Neural crest cell (in vitro differentiated cells): ENCODE data around the gene NUAK1. TPM values are rescaled to one million over a fixed set of nuclear protein-coding genes. Genes with fewer than 3 reads are reported as not detected.

ENCODE experiments used
- DNase-seq: peaks from one replicate; pipeline ENCODE4 v3.0.0; 2021; ENCODE audit warnings: low read depth, mixed read lengths, low spot score
- H3K27ac Mint-ChIP-seq: one replicate; pipeline ENCODE4 v1.8.0; 2021; ENCODE audit warnings: mild to moderate bottlenecking, mixed read lengths; ENCODE audit not compliant: unreplicated experiment
- H3K27me3 Mint-ChIP-seq: 2 replicates; pipeline ENCODE4 v1.8.0; 2021; ENCODE audit warnings: low read depth, mild to moderate bottlenecking, mixed read lengths
- H3K36me3 Mint-ChIP-seq: 2 replicates; pipeline ENCODE4 v1.8.0; 2021; ENCODE audit warnings: low read depth, mild to moderate bottlenecking, mixed read lengths
- H3K4me1 Mint-ChIP-seq: 2 replicates; pipeline ENCODE4 v1.8.0; 2021; ENCODE audit warnings: mixed read lengths
- H3K4me3 Mint-ChIP-seq: one replicate; pipeline ENCODE4 v1.8.0; 2021; ENCODE audit warnings: mild to moderate bottlenecking, mixed read lengths
- H3K9me3 Mint-ChIP-seq: 2 replicates; pipeline ENCODE4 v1.8.0; 2021; ENCODE audit warnings: mixed read lengths
- CTCF ChIP-seq: fragments of 200-600 bp; sonication (generic); conservative IDR thresholded peaks from 2 replicates; pipeline ENCODE4 v1.5.0; 2021; ENCODE audit warnings: antibody characterized with exemption, mild to moderate bottlenecking
- total RNA-seq: library from RNA; stranded (reverse); gene quantifications from 2 replicates; pipeline ENCODE4 v1.2.1, GENCODE V29; 2021

The NUAK1 gene
- total RNA-seq, 1 donor from 2014 or later: 35.6 TPM

- no peak for DNase-seq
- H3K27me3 Mint-ChIP-seq: no peaks in the 10 kb centered on the region
- no peak overlapping the region for H3K4me3 Mint-ChIP-seq
- H3K4me1 Mint-ChIP-seq: peaks cover 31% of the 10 kb centered on the region
- no peaks in the 10 kb centered on the region for H3K36me3 Mint-ChIP-seq
- no peak for TF ChIP-seq CTCF
- H3K27ac Mint-ChIP-seq: no peak overlapping the region
- H3K9me3 Mint-ChIP-seq: peaks cover 2% of the 10 kb centered on the region
Measured at GRCh38 chr12:106027286-106027685, 111.5 kb downstream of the NUAK1 start.

- TF ChIP-seq CTCF: no peak
- Mint-ChIP-seq H3K27me3 (no peaks in the 10 kb centered on the region), H3K4me1 (peaks cover 52% of the 10 kb centered on the region), H3K9me3 (peaks cover 2% of the 10 kb centered on the region), H3K4me3 (no peak overlapping the region), H3K27ac (no peak overlapping the region), H3K36me3 (no peaks in the 10 kb centered on the region)
- no peak for DNase-seq
Measured at GRCh38 chr12:106025129-106025528, 113.6 kb downstream of the NUAK1 start.

- peaks cover 15% of the 10 kb centered on the region for H3K9me3 Mint-ChIP-seq
Measured at GRCh38 chr12:106023039-106023438, 115.7 kb downstream of the NUAK1 start.

GRCh38 chr12:106022568-106023012 lies 116.2 kb downstream of the NUAK1 start:
- H3K4me1 Mint-ChIP-seq: peaks cover 50% of the 10 kb centered on the region
- H3K27ac Mint-ChIP-seq: no peak overlapping the region
- DNase-seq: no peak

More at GRCh38 chr12:106023039-106023438, 115.7 kb downstream of the NUAK1 start:
- DNase-seq: no peak
- no peak overlapping the region for H3K4me3 Mint-ChIP-seq
- peaks cover 12% of the 10 kb centered on the region for H3K36me3 Mint-ChIP-seq
- peak overlapping the region; percentile 32 for H3K27ac Mint-ChIP-seq
- TF ChIP-seq CTCF: no peak
- peaks cover 54% of the 10 kb centered on the region for H3K4me1 Mint-ChIP-seq
- no peaks in the 10 kb centered on the region for H3K27me3 Mint-ChIP-seq

GRCh38 chr12:106021516-106021915 lies 117.2 kb downstream of the NUAK1 start:
- Mint-ChIP-seq H3K4me3 (no peak overlapping the region), H3K27me3 (no peaks in the 10 kb centered on the region), H3K9me3 (peaks cover 15% of the 10 kb centered on the region), H3K4me1 (peaks cover 40% of the 10 kb centered on the region), H3K27ac (no peak overlapping the region), H3K36me3 (peaks cover 12% of the 10 kb centered on the region)
- no peak for TF ChIP-seq CTCF
- no peak for DNase-seq

More at GRCh38 chr12:106022568-106023012, 116.2 kb downstream of the NUAK1 start:
- Mint-ChIP-seq H3K36me3 (peaks cover 12% of the 10 kb centered on the region), H3K27me3 (no peaks in the 10 kb centered on the region), H3K9me3 (peaks cover 15% of the 10 kb centered on the region), H3K4me3 (no peak overlapping the region)
- no peak for TF ChIP-seq CTCF

GRCh38 chr12:106020736-106021135 lies 118.0 kb downstream of the NUAK1 start:
- H3K9me3 Mint-ChIP-seq: peaks cover 15% of the 10 kb centered on the region
- no peak for TF ChIP-seq CTCF
- H3K27me3 Mint-ChIP-seq: no peaks in the 10 kb centered on the region
- H3K4me1 Mint-ChIP-seq: peaks cover 37% of the 10 kb centered on the region
- H3K4me3 Mint-ChIP-seq: no peak overlapping the region
- H3K36me3 Mint-ChIP-seq: peaks cover 15% of the 10 kb centered on the region
- no peak for DNase-seq
- H3K27ac Mint-ChIP-seq: no peak overlapping the region
